T-cell (primary cell): ENCODE results near the gene SLC38A11. TPM values are rescaled to one million over a fixed set of nuclear protein-coding genes. Genes with fewer than 3 reads are reported as not detected.

Experiments
- ATAC-seq, 4 experiments: fragments of 200-7000 bp in 3 of 4; fragments of 150-1000 bp in 1 of 4; cut with Tn5 transposase; replicated peaks in 1 of 4; 1 replicate in 3 of 4; 2 replicates in 1 of 4; pipeline ENCODE4 v1.10.0; 2021; ENCODE audit warnings: moderate library complexity in 3 of 4, mild to moderate bottlenecking in 2 of 4, moderate number of reproducible peaks in 1 of 4
- CTCF ChIA-PET, 2 donors: fragments of 300-600 bp; sonication (Branson Sonifier 250); formaldehyde crosslinking; loops; one replicate each; lab custom pipeline; 2022; ENCODE audit warnings: antibody characterized with exemption in 2 of 2; lab: Charles Lee
- POLR2A ChIA-PET, 2 donors: fragments of 300-600 bp; sonication (Branson Sonifier 250); formaldehyde crosslinking; loops; one replicate each; lab custom pipeline; 2022; ENCODE audit warnings: antibody characterized with exemption in 2 of 2; lab: Charles Lee
- DNase-seq, 35 experiments: peaks; one replicate each; pipeline versions ENCODE4 v3.0.0 to v3.0.0-alpha.2; 2013 to 2023
- H3K27ac ChIP-seq: one replicate; pipeline ENCODE4 v1.5.1; 2013; ENCODE audit warnings: low read length
- H3K27me3 ChIP-seq, 2 experiments: replicated peaks in 1 of 2; 1 replicate in 1 of 2; 2 replicates in 1 of 2; pipeline versions ENCODE4 v1.6.1 to v1.7.0; 2013; ENCODE audit warnings: low read length in 1 of 2, mixed read lengths in 1 of 2; ENCODE audit not compliant: control insufficient read depth in 2 of 2, insufficient read depth in 2 of 2; ENCODE audit errors: extremely low read depth in 1 of 2
- H3K36me3 ChIP-seq, 2 donors: 1 replicate in 1 of 2; 2 replicates in 1 of 2; pipeline versions ENCODE4 v1.6.1 to v1.7.0; 2013; ENCODE audit warnings: low read length in 1 of 2; ENCODE audit not compliant: control insufficient read depth in 2 of 2, insufficient read depth in 1 of 2; ENCODE audit errors: extremely low read depth in 1 of 2
- H3K4me1 ChIP-seq, 2 experiments: 1 replicate in 1 of 2; 2 replicates in 1 of 2; pipeline versions ENCODE4 v1.6.1 to v1.7.0; 2013; ENCODE audit warnings: low read length in 2 of 2, mixed read lengths in 1 of 2; ENCODE audit not compliant: insufficient read depth in 2 of 2, control insufficient read depth in 1 of 2; ENCODE audit errors: extremely low read depth in 1 of 2
- H3K4me3 ChIP-seq, 2 donors: 1 replicate in 1 of 2; 2 replicates in 1 of 2; pipeline versions ENCODE4 v1.5.1 to v1.7.0; 2013; ENCODE audit warnings: mild to moderate bottlenecking in 2 of 2, low read length in 1 of 2, moderate library complexity in 1 of 2; ENCODE audit not compliant: control insufficient read depth in 1 of 2; ENCODE audit errors: extremely low read depth in 1 of 2
- H3K9me3 ChIP-seq: 2 replicates; pipeline ENCODE4 v1.7.0; 2013
- H3K27ac Mint-ChIP-seq, 2 donors: one replicate each; pipeline ENCODE4 v1.8.0; 2020 to 2021; ENCODE audit warnings: mild to moderate bottlenecking in 2 of 2, mixed read lengths in 2 of 2
- H3K27me3 Mint-ChIP-seq, 2 donors: one replicate each; pipeline ENCODE4 v1.8.0; 2021 to 2022; ENCODE audit warnings: mixed read lengths in 2 of 2
- H3K36me3 Mint-ChIP-seq: one replicate; pipeline ENCODE4 v1.8.0; 2021; ENCODE audit warnings: mixed read lengths
- H3K4me1 Mint-ChIP-seq, 3 donors: one replicate each; pipeline ENCODE4 v1.8.0; 2020 to 2022; ENCODE audit warnings: mixed read lengths in 3 of 3, mild to moderate bottlenecking in 1 of 3
- H3K4me3 Mint-ChIP-seq, 3 donors: one replicate each; pipeline ENCODE4 v1.8.0; 2020 to 2022; ENCODE audit warnings: mild to moderate bottlenecking in 3 of 3, mixed read lengths in 3 of 3, moderate library complexity in 3 of 3
- H3K9me3 Mint-ChIP-seq, 3 donors: one replicate each; pipeline ENCODE4 v1.8.0; 2020 to 2022; ENCODE audit warnings: mixed read lengths in 3 of 3
- WGBS: methylation state at CpG from one replicate; pipeline ENCODE4 v1.1.5; 2013; ENCODE audit warnings: missing lambda C conversion rate; ENCODE audit not compliant: insufficient coverage; 5-methylcytosine and 5-hydroxymethylcytosine counted together
- total RNA-seq, 35 experiments: library from RNA in 6 of 35; stranded (reverse) in 6 of 35; fragments of 120-200 nt in 1 of 35; gene quantifications; one replicate each; pipeline versions ENCODE4 v1.2.1 to v1.2.4 and lab custom pipeline; 2013 to 2026

Gene SLC38A11
- total RNA-seq, 5 donors from 2014 or later (not counting 1 experiment from before 2014, with no cell fraction given), result 0.38 to 0.72 TPM; not detected in 3

- Histone ChIP-seq H3K27ac (no peak overlapping the region), H3K27me3 (no peaks in the 10 kb centered on the region), H3K9me3 (no peaks in the 10 kb centered on the region), H3K4me1 (peaks cover 0 to 6% of the 10 kb centered on the region in 2 experiments), H3K4me3 (no peak overlapping the region), H3K36me3 (no peaks in the 10 kb centered on the region)
- peaks cover 8 to 10% of the 10 kb centered on the region in 2 donors for H3K27me3 Mint-ChIP-seq
- DNase-seq (no peak), ATAC-seq (no peak)
- no peaks in the 10 kb centered on the region for H3K36me3 Mint-ChIP-seq
- CTCF ChIA-PET, result no interaction called here
- POLR2A ChIA-PET, result interaction anchor here in 1 of 2 donors (0.5 kb wide), 1 partner anchor 1180 kb away, joined by 3 read pairs; the partner anchor contains the start of gene SCN1A
- no peaks in the 10 kb centered on the region for H3K9me3 Mint-ChIP-seq
- peaks cover 3 to 5% (median 4%) of the 10 kb centered on the region in 3 donors for H3K4me1 Mint-ChIP-seq
- no peak overlapping the region for H3K27ac Mint-ChIP-seq
- H3K4me3 Mint-ChIP-seq, result no peak overlapping the region
- 69% methylated on average over 3 of the region's 7 CpGs for WGBS
These were observed 8.0 kb downstream of the SLC38A11 start for GRCh38 chr2:164947281-164947680.

GRCh38 chr2:164943289-164943688, 12.0 kb downstream of the SLC38A11 start:
- no peak overlapping the region for H3K27ac Mint-ChIP-seq
- no peak overlapping the region for H3K27ac ChIP-seq
- no peaks in the 10 kb centered on the region for H3K36me3 ChIP-seq
- H3K27me3 Mint-ChIP-seq, result no peaks in the 10 kb centered on the region
- no peak overlapping the region for H3K4me3 ChIP-seq
- ChIA-PET POLR2A (no interaction called here), CTCF (no interaction called here)
- no peaks in the 10 kb centered on the region for H3K27me3 ChIP-seq
- DNase-seq (no peak), ATAC-seq (no peak)
- WGBS, result no CpG with 5 or more reads among the region's 1 CpG
- H3K4me1 ChIP-seq, result peaks cover 0 to 2% of the 10 kb centered on the region in 2 experiments
- no peaks in the 10 kb centered on the region for H3K36me3 Mint-ChIP-seq
- H3K9me3 Mint-ChIP-seq, result no peaks in the 10 kb centered on the region
- H3K4me1 Mint-ChIP-seq, result peaks cover 0 to under 1% (median 0%) of the 10 kb centered on the region in 3 donors
- no peaks in the 10 kb centered on the region for H3K9me3 ChIP-seq
- H3K4me3 Mint-ChIP-seq, result no peak overlapping the region

- no peaks in the 10 kb centered on the region for H3K9me3 ChIP-seq
- H3K4me3 Mint-ChIP-seq, result no peak overlapping the region
- H3K9me3 Mint-ChIP-seq, result no peaks in the 10 kb centered on the region
- H3K27me3 ChIP-seq, result no peaks in the 10 kb centered on the region
- H3K27me3 Mint-ChIP-seq, result peaks cover 0 to 4% of the 10 kb centered on the region in 2 donors
- H3K36me3 ChIP-seq, result no peaks in the 10 kb centered on the region
- no peaks in the 10 kb centered on the region for H3K36me3 Mint-ChIP-seq
- no peak overlapping the region for H3K27ac Mint-ChIP-seq
- H3K4me3 ChIP-seq, result no peak overlapping the region
- DNase-seq (no peak), ATAC-seq (no peak)
- whole genome bisulfite sequencing, result no CpG with 5 or more reads among the region's 3 CpGs
- POLR2A ChIA-PET, result no interaction called here
- H3K4me1 Mint-ChIP-seq, result no peaks in the 10 kb centered on the region
- H3K27ac ChIP-seq, result no peak overlapping the region
- CTCF ChIA-PET, result no interaction called here
- peaks cover 0 to 4% of the 10 kb centered on the region in 2 experiments for H3K4me1 ChIP-seq
These were observed 17.4 kb downstream of the SLC38A11 start for GRCh38 chr2:164937864-164938401.

GRCh38 chr2:164935118-164936101, 19.9 kb downstream of the SLC38A11 start:
- no peaks in the 10 kb centered on the region for H3K27me3 ChIP-seq
- no CpG with 5 or more reads among the region's 5 CpGs for WGBS
- H3K27ac Mint-ChIP-seq, result no peak overlapping the region
- H3K36me3 ChIP-seq, result no peaks in the 10 kb centered on the region
- H3K4me1 Mint-ChIP-seq, result no peaks in the 10 kb centered on the region
- H3K4me3 ChIP-seq, result no peak overlapping the region
- no peak for ATAC-seq
- peaks cover 0 to 4% of the 10 kb centered on the region in 2 experiments for H3K4me1 ChIP-seq
- peaks cover 0 to 4% of the 10 kb centered on the region in 2 donors for H3K27me3 Mint-ChIP-seq
- H3K27ac ChIP-seq, result no peak overlapping the region
- no peaks in the 10 kb centered on the region for H3K36me3 Mint-ChIP-seq
- no peak overlapping the region for H3K4me3 Mint-ChIP-seq
- ChIA-PET POLR2A (no interaction called here), CTCF (no interaction called here)
- H3K9me3 ChIP-seq, result no peaks in the 10 kb centered on the region
- peaks cover 0 to 5% (median 0%) of the 10 kb centered on the region in 3 donors for H3K9me3 Mint-ChIP-seq
- no peak for DNase-seq

- ChIA-PET POLR2A (no interaction called here), CTCF (interaction anchor here in 1 of 2 donors (0.5 kb wide), 1 partner anchor 1391 kb away, joined by 3 read pairs; no protein-coding TSS in a partner anchor)
- no peak overlapping the region for H3K4me3 Mint-ChIP-seq
- ATAC-seq (no peak), DNase-seq (no peak)
- Histone ChIP-seq H3K27ac (no peak overlapping the region), H3K9me3 (no peaks in the 10 kb centered on the region), H3K36me3 (no peaks in the 10 kb centered on the region), H3K4me1 (peaks cover 0 to 4% of the 10 kb centered on the region in 2 experiments), H3K4me3 (no peak overlapping the region), H3K27me3 (no peaks in the 10 kb centered on the region)
- peaks cover 0 to 9% (median 0%) of the 10 kb centered on the region in 3 donors for H3K9me3 Mint-ChIP-seq
- no peaks in the 10 kb centered on the region for H3K4me1 Mint-ChIP-seq
- no peak overlapping the region for H3K27ac Mint-ChIP-seq
- H3K27me3 Mint-ChIP-seq, result peaks cover 0 to 4% of the 10 kb centered on the region in 2 donors
- no peaks in the 10 kb centered on the region for H3K36me3 Mint-ChIP-seq
- WGBS, result 40% methylated on average over 1 of the region's 5 CpGs
These were observed 20.8 kb downstream of the SLC38A11 start for GRCh38 chr2:164934401-164935117.

- H3K4me1 Mint-ChIP-seq, result no peaks in the 10 kb centered on the region
- no CpG with 5 or more reads among the region's 3 CpGs for WGBS
- H3K9me3 ChIP-seq, result no peaks in the 10 kb centered on the region
- ChIA-PET POLR2A (interaction anchor here in 1 of 2 donors (0.6 kb wide), 1 partner anchor 567 kb away, joined by 3 read pairs; no protein-coding TSS in a partner anchor), CTCF (interaction anchor here in 1 of 2 donors (0.5 kb wide), 1 partner anchor 1391 kb away, joined by 3 read pairs; no protein-coding TSS in a partner anchor)
- no peak overlapping the region for H3K4me3 Mint-ChIP-seq
- H3K9me3 Mint-ChIP-seq, result peaks cover 0 to 9% (median 0%) of the 10 kb centered on the region in 3 donors
- H3K27ac Mint-ChIP-seq, result no peak overlapping the region
- DNase-seq (no peak), ATAC-seq (no peak)
- peaks cover 0 to 4% of the 10 kb centered on the region in 2 experiments for H3K4me1 ChIP-seq
- H3K27me3 Mint-ChIP-seq, result peaks cover 0 to 4% of the 10 kb centered on the region in 2 donors
- no peak overlapping the region for H3K27ac ChIP-seq
- H3K27me3 ChIP-seq, result no peaks in the 10 kb centered on the region
- no peak overlapping the region for H3K4me3 ChIP-seq
- no peaks in the 10 kb centered on the region for H3K36me3 ChIP-seq
- H3K36me3 Mint-ChIP-seq, result no peaks in the 10 kb centered on the region
These were observed 21.6 kb downstream of the SLC38A11 start for GRCh38 chr2:164933671-164934189.
